Activated CD4-positive, CD25-positive, alpha-beta regulatory T cell treated with anti-CD3 and anti-CD28 coated beads, Interleukin-2, amount 50 U/mL, for 16 hours (primary cell): ENCODE measurements around the gene CMTR2.

ENCODE experiments used
- DNase-seq: peaks from one replicate; pipeline ENCODE4 v3.0.0-alpha.2; 2020; ENCODE audit warnings: low read depth, low spot score

CMTR2 gene

DNA sequence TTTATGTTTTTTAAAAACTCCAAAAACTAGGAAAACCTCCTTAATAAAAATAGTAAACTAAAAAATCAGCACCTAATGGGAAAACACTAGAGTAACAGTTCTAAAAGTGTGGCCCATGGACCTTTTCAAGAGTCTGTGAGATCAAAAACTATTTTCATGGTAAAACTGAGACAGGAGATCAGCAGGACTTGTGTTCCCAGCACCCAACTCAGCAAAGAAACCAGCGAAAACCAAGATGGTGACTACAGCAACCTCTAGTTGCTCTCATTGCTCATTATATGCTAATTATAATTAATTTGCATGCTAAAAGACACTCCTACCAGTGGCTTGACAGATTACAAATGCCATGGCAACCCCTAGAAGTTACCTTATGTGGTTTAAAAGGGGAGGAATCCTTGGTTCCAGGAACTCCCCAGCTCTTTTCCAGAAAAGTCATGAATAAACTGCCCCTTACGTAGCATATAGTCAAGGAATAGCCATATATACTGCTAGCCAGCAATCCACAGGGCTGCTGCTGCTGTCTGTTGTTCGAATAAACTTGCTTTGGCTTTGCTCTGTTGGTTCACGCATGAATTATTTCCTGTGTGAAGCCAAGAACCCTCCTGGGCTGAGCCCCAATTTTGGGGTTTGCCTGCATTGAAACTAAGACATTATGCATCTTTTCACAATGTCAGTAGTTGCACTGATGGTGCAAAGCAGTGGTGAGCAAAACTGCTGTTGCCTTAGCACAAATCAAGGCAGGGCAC is 12.4 kb downstream of the CMTR2 start:
- no peak for DNase-seq

- no peak for DNase-seq
Observed at GRCh38 chr16:71273384-71273783, 15.8 kb downstream of the CMTR2 start.

DNA sequence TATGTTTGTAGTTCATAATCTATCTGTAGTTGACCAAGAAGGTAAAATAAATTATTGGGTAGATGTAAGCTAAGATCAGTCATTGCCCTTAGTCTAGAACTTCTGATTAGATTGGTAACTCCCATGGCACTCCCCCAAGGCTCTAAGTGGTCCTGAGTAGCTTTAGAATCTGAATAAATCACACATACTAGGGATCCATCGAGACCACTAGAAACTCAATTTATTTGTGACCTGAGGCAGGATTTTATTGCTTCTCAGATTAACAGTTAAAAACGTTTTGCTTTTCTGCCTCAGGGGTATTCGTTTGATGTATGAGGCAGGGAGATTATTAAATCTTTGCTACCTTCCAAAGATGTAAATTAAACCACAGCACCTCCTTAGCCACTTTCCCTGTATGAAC is 24.9 kb downstream of the CMTR2 start:
- no peak for DNase-seq

DNA sequence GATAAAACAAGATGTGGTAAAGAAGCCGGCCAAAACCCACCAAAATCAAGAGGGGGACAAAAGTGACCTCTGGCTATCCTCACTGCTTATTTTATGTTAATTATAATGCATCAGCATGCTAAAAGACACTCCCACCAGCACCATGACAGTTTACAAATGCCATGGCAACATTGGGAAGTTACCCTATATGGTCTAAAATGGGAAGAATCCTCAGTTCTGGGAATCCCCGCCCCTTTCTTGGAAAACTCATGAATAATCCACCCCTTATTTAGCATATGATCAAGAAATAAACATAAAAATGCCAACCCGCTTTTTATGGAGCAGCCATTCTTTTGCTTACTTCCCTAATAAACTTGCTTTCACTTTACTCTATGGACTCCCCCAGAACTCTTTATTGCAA is 25.6 kb downstream of the CMTR2 start:
- DNase-seq = no peak

DNA sequence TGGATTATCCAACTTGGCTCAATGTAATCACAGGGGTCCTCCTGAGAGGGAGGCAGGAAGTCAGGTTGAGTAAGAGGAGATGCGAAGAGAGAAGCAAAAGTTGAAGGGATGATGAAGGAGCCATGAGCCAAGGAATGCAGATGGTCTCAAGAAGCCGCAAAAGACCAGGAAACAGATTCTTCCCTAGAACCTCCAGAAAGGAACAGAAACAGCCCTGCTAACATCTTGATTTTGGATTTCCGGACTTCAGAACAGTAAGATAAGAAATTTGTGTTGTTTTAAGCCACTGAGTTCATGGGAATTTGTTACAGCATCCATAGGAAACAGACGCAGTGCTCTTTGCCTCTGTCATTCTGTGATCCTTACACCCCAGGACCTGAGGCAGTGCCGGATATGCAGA is 26.8 kb downstream of the CMTR2 start:
- no peak for DNase-seq

DNA sequence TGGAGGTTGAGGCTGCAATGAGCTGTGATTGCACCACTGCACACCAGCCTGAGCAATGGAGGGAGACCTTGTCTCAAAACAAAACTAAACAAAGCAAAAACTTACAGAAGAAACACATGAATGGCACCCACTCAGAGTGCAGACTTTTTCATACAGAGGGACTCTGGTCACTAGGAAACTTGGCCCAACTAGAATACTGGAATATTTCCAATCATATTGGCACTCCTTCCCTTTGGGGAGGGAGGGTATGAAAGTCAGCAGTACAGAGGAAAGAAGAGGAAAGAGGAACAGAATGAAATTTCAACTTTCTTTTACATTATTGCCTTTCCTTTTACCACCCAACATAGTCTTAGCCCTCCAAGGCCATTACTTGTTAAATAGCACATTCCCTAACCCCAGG is 28.2 kb downstream of the CMTR2 start:
- DNase-seq = no peak

GRCh38 chr16:71259086-71259485 is 30.1 kb downstream of the CMTR2 start:
- no peak for DNase-seq

DNA sequence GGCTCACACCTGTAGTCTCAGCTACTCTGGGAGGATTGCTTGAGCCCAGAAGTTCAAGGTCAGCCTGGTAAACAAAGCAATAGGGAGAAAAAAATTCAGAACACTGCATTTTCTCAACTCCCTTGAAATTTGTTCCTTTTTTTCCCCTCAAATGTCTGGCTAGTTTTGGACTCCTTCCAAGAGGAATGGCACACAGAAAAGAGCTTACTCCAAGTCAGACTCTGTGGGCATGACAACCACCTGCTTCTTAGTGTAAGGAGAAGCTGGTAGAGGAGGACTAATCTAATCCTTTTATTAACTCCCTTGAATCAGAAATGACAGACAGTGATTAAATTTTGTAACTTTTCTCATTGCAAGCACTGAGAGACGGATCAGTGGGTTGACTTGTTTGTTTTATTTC is 30.8 kb downstream of the CMTR2 start:
- DNase-seq = no peak

DNA sequence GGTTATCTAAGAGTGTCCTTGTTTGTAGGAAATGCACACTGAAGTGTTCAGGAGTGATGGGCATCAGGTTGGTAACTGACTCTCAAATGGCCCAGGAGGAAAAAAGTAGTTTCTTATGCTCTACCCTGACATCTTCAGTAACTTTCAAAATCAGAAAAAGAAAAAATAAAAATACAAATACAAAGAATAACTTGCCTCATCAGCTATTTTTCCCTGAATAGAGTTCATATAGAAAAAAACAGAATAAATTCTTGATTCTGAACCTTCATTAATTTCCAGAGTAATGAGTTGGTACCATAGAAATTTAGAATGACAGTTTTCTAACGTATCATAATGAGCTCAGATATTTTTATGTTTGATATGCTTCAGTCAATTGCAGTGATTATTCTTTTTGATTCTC is 31.4 kb downstream of the CMTR2 start:
- no peak for DNase-seq

DNA sequence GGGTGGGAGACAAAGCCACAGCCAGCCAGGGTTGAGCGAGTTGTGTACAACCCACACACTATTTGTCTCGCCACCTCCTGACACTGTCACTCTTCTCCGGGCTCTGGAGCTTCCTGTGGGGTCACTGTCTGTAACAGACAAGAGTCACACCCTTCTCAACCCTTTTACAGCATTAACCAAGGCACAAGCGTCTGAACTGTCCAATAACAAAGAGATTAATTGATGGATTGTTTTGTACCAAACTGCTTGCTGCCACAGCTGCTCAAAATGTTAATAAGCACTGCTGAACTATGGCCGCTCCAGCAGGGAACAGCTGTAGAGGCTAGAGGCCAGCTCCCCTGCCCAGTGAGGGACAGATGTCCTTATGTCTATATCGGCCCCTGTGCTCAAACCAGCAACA is 33.5 kb downstream of the CMTR2 start:
- DNase-seq = no peak

DNA sequence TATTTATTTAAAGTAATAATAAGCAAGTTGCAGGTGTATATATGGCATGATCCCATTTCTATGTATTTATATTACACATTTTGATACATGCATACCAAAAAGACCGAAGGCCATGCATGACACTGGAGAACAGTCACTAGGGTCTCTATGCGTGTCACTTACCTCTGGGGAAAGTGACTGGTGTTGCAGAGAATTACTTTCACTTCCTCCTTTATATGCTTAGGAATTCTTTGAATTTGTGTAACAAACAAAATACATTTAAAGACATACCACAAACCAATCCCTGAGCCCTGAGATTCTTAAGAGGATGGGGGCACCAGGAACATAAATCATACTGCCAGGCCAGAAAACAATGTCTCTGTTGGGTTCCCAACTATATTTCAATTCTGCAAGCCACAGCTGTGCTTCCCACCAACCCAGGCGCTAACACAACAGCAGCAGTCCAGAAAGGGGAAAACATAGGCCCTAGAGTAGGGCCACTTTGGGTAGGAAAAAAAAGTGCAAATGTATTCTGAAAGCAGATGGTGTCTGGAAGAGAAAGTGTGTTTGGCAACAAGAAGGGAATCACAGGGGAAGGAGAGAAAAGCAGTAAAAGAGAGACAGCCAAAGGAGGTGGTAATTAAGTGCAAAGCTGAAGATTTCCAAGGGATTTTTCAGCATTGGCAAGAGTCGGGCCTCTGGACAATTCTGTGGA is 34.2 kb downstream of the CMTR2 start:
- DNase-seq = no peak

DNA sequence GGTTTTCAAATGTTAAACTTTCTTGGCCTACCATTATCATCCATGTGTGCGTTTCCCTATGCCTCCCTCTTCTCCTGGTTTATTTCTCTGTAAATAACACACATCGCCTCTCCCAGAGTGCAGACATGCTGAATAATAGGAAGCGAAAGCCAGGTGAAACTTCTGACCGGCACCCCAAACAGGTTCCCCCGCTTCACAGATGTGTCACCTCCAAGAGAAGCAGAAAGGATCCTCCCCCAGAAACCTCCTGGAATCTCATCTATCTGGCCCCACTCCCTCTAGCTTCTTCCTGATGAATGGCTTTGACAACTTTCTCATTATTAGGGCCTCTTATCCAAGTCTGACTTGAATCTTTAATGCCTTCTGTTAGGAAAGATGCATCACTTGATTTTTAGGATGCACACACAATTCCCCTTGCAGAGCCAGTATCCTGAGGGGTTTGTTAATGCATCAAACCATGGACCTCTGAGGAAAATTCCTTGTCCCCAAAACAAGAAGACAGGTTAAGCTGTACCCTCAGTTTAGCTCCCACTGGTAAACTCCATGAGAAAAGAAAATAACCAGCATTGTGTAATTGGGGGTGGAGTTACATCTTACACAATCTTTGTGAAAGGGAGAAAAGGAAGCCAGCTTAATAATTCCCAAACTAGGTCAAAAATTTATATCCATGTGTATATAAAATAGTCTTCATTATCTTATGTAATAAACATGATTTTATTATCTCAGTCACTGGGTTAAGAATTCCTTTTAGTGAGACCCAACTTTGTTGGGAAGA is 38.6 kb downstream of the CMTR2 start:
- no peak for DNase-seq

DNA sequence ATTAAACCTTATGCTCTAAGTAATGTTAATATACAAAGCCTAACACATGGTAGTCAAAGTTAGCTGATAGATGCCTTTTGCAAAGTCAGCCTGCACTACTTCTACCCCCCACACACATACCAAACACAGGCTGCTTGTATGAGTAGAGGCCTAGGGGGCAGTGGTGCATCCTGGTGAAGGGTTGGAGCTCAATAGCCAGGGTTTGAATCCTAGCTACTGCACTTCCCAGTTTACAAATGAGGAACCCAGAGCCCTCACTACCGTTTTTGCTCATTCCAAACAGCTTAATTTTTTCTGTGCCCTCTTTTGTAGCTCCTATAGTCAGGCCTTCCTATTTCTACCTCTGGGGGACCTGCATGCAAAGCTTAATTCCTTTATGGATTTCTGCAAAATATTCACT is 39.8 kb downstream of the CMTR2 start:
- DNase-seq = no peak

DNA sequence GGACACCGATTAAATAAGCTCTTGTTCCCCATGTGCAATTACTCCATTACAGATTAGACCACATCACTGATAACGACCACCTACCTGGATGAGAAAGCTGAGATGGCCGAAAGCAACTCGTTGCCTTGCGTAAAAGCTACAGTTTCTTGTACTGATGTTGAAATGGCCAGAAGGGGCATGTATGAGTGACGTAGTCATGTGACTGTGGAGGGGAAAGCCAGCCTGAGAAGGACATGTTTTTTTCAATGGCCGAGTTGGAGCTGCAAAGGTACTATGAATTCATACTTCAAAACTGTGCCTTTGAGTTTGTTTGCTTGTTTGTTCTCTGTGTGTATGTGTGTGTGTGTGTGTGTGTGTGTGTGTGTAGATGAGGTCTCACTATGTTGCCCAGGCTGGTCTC is 41.7 kb downstream of the CMTR2 start:
- no peak for DNase-seq

DNA sequence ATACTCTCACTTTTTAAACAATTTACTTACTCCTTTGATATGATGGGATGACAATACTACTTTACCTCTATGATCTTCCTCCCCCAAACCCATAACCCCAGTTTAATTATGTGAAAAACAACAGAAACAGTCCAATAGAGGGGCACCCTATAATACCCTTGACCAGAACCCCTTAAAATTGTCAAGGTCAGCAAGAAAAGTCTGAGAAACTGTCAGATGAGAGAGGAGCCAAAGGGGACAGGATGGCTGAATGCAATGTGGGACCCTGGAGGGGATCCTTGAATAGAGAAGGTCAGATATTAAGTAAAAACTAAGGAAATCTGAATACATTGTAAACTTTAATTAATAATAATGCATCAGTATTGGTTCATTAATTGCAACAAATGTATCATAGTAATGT is 42.9 kb downstream of the CMTR2 start:
- DNase-seq = no peak

GRCh38 chr16:71244521-71244920 is 44.7 kb downstream of the CMTR2 start:
- no peak for DNase-seq

DNA sequence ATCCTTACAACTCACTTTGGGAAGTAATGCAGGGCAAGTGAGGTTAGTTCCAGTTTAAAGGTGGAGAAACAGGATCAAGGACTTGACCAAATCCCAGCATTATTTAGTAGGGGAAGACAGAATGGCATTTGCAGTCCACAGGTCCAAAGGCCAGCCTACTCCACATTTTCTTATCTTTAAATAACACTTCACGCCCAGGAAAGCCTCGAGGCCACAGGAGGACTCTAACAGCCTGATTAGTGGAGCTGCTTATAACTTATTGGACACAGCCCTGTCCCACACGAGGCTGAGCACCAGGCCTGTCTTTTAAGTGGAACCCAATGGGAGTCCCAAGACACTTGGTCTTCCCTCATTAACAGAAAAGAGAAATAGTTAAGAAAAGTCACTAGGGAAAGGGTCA is 46.6 kb downstream of the CMTR2 start:
- no peak for DNase-seq

DNA sequence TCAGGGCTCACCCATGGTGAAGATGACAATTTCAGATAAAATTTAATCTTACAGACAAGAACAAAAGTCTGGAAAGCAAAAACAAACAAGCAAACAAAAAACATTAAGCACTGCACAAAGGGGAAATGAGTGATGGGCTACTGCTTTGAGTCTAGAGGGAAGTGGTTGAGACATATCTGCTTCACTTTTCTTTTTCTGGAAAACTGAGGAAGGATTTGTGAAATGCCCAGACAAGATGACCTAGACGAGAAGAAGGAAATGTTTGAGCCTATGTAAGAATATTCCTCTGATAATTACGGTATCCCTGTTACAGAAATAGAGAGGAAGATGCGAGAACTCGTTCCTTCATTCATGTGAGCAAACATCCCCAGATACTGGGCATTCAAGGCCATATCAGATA is 47.2 kb downstream of the CMTR2 start:
- no peak for DNase-seq
